Heart left ventricle (tissue), 13 donors: ENCODE data around the gene MCTP2.

ENCODE experiments used
- CTCF ChIP-seq, 12 donors: fragments of 200-600 bp; sonication (generic) in 4 of 12; IDR thresholded peaks; one replicate each; pipeline versions ENCODE4 v1.5.0 to v1.8.0; 2018 to 2022; ENCODE audit warnings: antibody characterized with exemption in 12 of 12, mild to moderate bottlenecking in 5 of 12
- POLR2A ChIP-seq, 2 donors: fragments of 450-650 bp; IDR thresholded peaks; one replicate each; pipeline ENCODE4 v1.6.1; 2017; ENCODE audit warnings: antibody characterized with exemption in 2 of 2, mild to moderate bottlenecking in 2 of 2, moderate library complexity in 2 of 2
- donor health status: ischemic (EF 13 %, LVEDD 7.1; RV severe dilation, severe dysfunction).
- donor health status: DM: no; HTN: yes; CAD: no.
- donor health status: DM: no; HTN: no; CAD: no.
- donor health status: ischemic (EF 25% LVEDD 6.9; RV normal size, moderate dysfunction).
- donor health status: ischemic (EF 25% LVEDD 5.7; RV mildly dilated, moderate dysfunction).
- donor health status: ischemic (EF 35%, LVEDD 5.7; RV mildly dilated, moderate dysfunction).
- donor health status: nonischemic (EF 11% LVEDD 7.7; RV severe dilation, severe dysfunction).
- donor health status: DM: yes; HTN: yes; CAD: no.
- donor health status: PGD.
- donor health status: ischemic (EF 29% LVEDD 5.4; RV normal size, mild dysfunction).
- donor health status: nonischemic (EF 23%, LVEDD 6.1; RV moderate dilation, normal function).

- TF ChIP-seq POLR2A (IDR thresholded peaks at IDR 0.05), result no peak
- TF ChIP-seq CTCF (IDR thresholded peaks at IDR 0.05), result no peak
Observed at GRCh38 chr15:94494732-94495131, 263.4 kb downstream of the MCTP2 start.
